ENCODE results near the gene PLCB1. TPM values are rescaled to one million over a fixed set of nuclear protein-coding genes. Genes with fewer than 3 reads are reported as not detected.

Gene PLCB1
- total and polyA plus RNA-seq, 2 experiments from 2014 or later = 14.9 to 20.7 TPM

DNA sequence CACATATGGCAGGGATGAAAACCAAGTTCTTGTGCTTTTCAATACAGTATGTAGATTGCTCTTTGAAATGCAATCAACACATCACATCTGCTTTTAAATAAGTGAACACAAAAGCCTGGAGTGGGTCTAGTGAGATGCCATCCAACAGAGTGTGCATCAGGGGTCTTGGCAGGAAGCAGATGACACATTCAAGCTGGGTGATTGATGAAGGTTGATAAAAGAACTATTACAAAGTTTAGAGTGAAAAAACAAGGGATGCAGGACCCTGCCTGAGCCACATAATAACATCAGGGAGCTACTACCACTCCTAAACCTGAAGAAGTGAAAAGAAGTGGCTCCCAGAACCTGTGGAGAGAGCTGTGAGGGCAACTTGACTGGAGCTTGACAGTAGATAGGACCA, 16.6 kb upstream of the PLCB1 start (continued):
- TF ChIP-seq, protein P1, sequence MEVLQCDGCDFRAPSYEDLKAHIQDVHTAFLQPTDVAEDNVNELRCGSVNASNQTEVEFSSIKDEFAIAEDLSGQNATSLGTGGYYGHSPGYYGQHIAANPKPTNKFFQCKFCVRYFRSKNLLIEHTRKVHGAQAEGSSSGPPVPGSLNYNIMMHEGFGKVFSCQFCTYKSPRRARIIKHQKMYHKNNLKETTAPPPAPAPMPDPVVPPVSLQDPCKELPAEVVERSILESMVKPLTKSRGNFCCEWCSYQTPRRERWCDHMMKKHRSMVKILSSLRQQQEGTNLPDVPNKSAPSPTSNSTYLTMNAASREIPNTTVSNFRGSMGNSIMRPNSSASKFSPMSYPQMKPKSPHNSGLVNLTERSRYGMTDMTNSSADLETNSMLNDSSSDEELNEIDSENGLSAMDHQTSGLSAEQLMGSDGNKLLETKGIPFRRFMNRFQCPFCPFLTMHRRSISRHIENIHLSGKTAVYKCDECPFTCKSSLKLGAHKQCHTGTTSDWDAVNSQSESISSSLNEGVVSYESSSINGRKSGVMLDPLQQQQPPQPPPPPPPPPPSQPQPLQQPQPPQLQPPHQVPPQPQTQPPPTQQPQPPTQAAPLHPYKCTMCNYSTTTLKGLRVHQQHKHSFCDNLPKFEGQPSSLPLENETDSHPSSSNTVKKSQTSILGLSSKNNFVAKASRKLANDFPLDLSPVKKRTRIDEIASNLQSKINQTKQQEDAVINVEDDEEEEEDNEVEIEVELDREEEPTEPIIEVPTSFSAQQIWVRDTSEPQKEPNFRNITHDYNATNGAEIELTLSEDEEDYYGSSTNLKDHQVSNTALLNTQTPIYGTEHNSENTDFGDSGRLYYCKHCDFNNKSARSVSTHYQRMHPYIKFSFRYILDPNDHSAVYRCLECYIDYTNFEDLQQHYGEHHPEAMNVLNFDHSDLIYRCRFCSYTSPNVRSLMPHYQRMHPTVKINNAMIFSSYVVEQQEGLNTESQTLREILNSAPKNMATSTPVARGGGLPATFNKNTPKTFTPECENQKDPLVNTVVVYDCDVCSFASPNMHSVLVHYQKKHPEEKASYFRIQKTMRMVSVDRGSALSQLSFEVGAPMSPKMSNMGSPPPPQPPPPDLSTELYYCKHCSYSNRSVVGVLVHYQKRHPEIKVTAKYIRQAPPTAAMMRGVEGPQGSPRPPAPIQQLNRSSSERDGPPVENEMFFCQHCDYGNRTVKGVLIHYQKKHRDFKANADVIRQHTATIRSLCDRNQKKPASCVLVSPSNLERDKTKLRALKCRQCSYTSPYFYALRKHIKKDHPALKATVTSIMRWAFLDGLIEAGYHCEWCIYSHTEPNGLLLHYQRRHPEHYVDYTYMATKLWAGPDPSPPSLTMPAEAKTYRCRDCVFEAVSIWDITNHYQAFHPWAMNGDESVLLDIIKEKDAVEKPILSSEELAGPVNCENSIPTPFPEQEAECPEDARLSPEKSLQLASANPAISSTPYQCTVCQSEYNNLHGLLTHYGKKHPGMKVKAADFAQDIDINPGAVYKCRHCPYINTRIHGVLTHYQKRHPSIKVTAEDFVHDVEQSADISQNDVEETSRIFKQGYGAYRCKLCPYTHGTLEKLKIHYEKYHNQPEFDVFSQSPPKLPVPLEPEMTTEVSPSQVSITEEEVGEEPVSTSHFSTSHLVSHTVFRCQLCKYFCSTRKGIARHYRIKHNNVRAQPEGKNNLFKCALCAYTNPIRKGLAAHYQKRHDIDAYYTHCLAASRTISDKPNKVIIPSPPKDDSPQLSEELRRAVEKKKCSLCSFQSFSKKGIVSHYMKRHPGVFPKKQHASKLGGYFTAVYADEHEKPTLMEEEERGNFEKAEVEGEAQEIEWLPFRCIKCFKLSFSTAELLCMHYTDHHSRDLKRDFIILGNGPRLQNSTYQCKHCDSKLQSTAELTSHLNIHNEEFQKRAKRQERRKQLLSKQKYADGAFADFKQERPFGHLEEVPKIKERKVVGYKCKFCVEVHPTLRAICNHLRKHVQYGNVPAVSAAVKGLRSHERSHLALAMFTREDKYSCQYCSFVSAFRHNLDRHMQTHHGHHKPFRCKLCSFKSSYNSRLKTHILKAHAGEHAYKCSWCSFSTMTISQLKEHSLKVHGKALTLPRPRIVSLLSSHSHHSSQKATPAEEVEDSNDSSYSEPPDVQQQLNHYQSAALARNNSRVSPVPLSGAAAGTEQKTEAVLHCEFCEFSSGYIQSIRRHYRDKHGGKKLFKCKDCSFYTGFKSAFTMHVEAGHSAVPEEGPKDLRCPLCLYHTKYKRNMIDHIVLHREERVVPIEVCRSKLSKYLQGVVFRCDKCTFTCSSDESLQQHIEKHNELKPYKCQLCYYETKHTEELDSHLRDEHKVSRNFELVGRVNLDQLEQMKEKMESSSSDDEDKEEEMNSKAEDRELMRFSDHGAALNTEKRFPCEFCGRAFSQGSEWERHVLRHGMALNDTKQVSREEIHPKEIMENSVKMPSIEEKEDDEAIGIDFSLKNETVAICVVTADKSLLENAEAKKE (CRISPR knock-in tag; IDR thresholded peaks at IDR 0.05) = no peak
- TF ChIP-seq, protein P2, sequence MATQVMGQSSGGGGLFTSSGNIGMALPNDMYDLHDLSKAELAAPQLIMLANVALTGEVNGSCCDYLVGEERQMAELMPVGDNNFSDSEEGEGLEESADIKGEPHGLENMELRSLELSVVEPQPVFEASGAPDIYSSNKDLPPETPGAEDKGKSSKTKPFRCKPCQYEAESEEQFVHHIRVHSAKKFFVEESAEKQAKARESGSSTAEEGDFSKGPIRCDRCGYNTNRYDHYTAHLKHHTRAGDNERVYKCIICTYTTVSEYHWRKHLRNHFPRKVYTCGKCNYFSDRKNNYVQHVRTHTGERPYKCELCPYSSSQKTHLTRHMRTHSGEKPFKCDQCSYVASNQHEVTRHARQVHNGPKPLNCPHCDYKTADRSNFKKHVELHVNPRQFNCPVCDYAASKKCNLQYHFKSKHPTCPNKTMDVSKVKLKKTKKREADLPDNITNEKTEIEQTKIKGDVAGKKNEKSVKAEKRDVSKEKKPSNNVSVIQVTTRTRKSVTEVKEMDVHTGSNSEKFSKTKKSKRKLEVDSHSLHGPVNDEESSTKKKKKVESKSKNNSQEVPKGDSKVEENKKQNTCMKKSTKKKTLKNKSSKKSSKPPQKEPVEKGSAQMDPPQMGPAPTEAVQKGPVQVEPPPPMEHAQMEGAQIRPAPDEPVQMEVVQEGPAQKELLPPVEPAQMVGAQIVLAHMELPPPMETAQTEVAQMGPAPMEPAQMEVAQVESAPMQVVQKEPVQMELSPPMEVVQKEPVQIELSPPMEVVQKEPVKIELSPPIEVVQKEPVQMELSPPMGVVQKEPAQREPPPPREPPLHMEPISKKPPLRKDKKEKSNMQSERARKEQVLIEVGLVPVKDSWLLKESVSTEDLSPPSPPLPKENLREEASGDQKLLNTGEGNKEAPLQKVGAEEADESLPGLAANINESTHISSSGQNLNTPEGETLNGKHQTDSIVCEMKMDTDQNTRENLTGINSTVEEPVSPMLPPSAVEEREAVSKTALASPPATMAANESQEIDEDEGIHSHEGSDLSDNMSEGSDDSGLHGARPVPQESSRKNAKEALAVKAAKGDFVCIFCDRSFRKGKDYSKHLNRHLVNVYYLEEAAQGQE (IDR thresholded peaks at IDR 0.05; ENCODE audit: unreplicated experiment) = no peak
- no peak for TF ChIP-seq NANOG (IDR thresholded peaks at IDR 0.05; ENCODE audit: borderline replicate concordance)
- no peak for TF ChIP-seq EZH2phosphoT487 (IDR thresholded peaks at IDR 0.05; ENCODE audit: unreplicated experiment)
- TF ChIP-seq, protein P3, sequence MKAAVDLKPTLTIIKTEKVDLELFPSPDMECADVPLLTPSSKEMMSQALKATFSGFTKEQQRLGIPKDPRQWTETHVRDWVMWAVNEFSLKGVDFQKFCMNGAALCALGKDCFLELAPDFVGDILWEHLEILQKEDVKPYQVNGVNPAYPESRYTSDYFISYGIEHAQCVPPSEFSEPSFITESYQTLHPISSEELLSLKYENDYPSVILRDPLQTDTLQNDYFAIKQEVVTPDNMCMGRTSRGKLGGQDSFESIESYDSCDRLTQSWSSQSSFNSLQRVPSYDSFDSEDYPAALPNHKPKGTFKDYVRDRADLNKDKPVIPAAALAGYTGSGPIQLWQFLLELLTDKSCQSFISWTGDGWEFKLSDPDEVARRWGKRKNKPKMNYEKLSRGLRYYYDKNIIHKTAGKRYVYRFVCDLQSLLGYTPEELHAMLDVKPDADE (IDR thresholded peaks at IDR 0.05) = no peak
